ENCODE measurements around the gene PGBD5.
A peak's percentile ranks its signal among the peaks of the same experiment; 100 is the strongest.

PGBD5 gene

GRCh38 chr1:230326971-230327891 is 98.9 kb downstream of the PGBD5 start:
- no peak for DNase-seq

DNA sequence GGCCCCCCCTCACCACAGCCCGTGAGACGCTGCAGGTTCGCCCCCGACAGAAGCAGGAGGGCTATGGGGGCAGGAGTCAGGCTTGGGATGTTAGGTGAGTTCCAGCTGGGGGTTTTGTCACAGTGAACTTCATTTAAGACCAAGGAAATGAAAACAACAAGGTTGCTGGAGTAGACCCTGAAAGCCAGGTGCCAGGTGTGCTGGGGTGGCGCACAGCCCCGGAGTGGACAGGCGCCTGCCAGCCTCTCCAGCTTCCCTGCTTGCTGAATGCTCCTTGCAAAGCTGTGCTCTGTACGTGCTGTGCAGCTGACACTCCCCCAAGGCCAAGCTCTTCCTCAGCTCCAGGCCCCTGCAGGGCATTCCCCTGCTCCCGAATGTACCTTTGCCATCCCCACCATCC is 102.4 kb downstream of the PGBD5 start:
- DNase-seq = no peak

- DNase-seq = no peak
Measured at GRCh38 chr1:230322967-230323547, 103.1 kb downstream of the PGBD5 start.

DNA sequence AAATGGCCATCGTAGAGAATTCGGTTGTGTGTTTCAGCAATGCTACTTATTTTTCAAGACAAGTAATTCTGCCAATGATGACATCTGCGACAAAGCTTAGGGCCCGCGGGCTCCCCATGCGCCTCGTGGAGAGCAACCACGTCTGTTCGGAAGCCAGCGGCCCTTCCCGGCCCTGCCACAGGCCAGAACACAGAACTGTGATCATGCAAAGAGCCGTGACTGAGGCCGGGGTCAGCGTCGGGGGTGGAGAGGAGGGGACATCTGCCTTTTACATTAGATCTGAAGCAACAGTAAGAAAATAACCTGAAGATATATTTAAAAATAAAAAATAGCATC is 103.7 kb downstream of the PGBD5 start:
- DNase-seq = no peak

- no peak for DNase-seq
Measured at GRCh38 chr1:230321741-230322420, 104.3 kb downstream of the PGBD5 start.

DNA sequence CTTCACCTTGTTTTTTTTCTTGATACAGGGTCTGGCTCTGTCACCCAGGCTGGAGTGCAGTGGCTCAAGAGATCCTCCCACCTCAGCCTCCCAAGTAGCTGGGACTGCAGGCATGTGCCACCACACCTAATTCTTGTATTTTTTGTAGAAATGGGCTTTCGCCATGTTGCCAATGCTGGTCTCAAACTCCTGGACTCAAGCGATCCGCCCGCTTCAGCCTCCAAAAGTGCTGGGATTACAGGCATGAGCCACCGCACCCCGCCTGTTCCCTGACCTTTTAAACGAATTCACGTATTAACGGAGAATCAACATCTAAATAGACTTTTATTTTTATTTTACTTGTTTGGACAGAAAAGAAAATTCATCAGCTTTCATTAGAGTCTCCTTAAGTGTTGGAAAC is 104.8 kb downstream of the PGBD5 start:
- no peak for DNase-seq

- DNase-seq = no peak
Measured at GRCh38 chr1:230320804-230321203, 105.3 kb downstream of the PGBD5 start.

DNA sequence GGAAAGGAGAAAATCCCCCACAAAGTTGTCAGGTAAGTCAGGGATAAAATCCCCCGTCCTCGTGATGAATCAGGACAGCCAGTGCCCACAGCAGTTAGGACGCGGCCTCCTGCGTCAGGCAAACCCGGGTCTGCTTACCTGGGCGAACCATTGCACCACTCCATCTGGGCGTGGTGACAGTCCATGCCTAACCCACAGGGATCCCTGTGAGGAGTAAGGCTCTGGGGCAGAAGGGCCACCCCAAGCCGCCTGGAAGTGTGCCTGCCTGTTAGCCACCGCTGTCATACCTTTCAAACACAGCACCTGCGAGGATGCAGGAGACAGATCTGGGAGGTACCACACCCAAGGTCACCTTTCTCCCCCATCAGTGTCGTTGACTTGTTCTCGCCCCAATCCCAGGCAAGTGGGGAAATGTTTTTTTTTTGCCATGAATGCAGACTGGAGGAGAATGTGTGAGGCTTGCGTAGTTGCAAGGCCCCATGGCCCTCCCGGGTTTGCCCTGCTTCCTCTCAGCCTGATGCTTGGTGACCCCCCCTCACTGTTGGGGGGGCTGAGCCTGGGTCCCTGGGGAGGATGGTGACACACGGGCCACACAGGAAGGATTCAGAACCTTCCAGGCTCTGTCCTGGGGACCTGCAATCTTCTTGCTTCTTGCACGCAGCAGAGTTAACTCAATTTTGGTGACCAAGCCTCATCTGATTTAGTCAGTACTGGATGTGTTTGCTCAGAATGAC is 107.0 kb downstream of the PGBD5 start:
- DNase-seq = no peak

GRCh38 chr1:230317823-230318819 is 108.0 kb downstream of the PGBD5 start:
- no peak for DNase-seq

DNA sequence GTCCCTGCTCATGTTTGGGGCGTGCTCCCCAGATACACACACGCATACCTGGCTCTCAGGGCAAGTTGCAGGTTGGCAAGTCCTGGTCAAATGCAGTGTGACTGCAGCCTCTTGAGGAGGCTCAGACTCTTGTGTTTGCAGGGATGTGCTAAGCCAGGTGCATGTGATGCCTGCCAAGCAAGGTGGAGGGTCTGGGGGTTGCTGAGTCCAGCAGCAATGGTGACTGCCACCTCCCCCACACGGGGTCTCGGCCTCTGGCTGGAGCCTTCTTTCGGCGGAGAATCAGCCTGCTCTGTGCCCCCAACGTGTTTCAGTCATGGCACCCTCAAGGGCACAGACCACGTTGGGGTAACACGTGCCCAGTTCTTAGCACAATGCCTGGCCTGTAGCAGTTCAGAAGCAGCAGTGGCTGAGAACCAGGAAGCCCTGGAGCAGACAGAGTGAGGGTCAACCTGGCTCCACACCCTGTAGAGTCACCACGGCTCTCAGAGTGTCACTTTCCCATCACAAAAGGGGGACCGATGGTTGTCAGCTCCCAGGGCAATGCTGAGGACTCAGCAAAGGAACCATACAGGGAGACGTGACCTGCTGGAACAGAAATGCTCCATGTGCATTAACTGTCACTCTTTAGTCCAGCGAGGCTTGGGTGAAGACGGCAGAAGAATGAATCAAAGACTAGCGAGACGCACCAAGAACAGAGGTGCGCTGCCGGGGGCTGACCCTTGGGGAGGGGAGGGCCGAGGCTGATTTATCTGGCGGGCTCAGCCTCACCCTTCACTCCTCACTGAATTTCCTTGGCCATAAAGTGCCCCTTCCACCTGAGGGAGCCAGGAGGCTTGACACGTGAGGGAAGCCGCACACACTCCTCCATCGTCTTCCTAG is 109.0 kb downstream of the PGBD5 start:
- DNase-seq = no peak

- DNase-seq = no peak
Measured at GRCh38 chr1:230315099-230315498, 111.0 kb downstream of the PGBD5 start.

GRCh38 chr1:230314142-230314470 is 112.0 kb downstream of the PGBD5 start:
- DNase-seq = no peak

DNA sequence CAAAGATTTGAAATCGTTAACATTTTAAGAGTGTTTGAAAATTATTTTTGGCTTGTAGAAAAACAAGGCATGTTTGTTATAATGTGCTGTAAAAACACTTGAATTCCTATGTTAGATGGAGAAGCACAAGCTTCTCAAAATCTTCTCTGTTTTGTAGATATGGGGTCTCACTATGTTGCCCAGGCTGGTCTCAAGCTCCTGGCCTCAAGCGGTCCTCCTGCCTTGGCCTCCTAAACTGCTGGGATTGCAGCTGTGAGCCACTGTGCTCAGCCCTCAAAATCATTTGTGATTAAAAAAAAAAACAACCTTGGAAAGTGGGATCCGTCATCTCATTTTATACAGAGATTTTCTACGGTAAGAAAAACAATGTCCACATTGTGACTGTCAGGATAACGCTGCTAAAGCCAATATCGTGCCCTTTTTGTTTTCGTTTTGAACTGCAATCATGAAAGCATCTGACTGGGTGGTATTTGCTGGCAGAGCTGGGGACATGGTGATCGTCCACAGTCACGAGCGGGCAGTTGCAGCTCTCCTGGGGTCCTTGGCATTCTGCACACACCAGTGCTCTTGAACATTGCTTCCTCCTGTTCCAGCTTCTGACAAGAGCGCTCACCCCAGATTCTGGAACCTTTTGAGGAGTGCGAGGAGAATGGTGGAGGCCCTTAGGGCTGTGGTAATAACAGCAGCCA is 112.5 kb downstream of the PGBD5 start:
- peak in 1 of 56 donors; percentile 32 for DNase-seq

DNA sequence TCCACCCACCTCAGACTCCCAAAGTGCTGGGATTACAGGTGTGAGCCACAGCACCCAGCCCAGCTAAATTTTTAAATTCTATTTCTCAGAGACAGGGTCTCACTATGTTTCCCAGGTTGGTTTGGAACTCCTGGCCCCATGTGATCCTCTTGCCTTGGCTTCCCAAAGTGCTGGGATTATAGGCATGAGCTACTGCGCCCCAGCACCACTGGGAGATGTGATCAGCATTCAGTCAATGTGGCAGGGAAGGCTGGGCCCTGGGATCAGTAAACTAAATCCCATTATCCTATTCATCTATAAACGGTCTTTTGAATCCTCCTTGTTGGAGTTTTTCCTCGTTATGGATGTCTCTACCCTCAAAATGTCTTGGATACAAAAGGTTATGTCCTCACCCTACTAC is 113.5 kb downstream of the PGBD5 start:
- DNase-seq = no peak

DNA sequence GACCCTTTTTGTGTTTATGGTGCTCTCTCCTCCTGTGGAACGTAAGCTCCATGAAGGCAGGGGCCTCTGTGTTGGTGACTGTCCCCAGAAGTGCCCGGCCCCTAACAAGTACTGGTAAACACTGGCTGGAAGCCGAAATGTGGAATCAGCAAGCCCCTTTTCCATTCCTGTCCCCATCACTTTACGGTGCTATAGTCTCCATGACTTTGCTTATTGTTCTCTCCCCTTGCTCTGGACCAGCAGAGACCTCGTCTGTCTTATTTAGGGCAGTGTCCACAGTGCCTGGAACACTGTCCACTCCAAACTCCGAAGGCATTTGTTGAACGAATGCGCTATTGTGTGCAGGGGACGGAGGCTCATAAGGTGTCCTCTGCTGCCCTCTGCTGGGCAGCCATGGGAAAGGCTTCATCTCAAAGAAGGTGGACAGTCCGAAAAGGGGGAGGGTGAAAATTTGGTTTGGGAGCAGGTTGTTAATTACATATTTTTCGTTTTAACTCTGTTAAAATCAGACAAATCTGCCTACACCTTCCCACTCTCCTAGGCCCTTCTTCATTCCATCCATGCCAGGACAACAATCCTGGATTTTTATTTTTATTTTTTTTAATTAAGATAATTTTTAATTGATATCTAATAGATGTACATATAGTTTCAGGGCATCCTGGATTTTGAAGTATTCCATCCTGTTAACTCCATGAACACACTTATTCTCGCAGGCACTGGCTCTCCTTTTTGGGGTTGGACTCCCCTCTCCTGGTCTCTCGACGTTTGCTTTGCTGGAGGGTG is 115.6 kb downstream of the PGBD5 start:
- peak in 52 of 56 donors; percentile 3 to 86 (median 56) for DNase-seq

GRCh38 chr1:230309646-230310177 is 116.4 kb downstream of the PGBD5 start:
- no peak for DNase-seq

GRCh38 chr1:230308821-230309220 is 117.3 kb downstream of the PGBD5 start:
- no peak for DNase-seq

DNA sequence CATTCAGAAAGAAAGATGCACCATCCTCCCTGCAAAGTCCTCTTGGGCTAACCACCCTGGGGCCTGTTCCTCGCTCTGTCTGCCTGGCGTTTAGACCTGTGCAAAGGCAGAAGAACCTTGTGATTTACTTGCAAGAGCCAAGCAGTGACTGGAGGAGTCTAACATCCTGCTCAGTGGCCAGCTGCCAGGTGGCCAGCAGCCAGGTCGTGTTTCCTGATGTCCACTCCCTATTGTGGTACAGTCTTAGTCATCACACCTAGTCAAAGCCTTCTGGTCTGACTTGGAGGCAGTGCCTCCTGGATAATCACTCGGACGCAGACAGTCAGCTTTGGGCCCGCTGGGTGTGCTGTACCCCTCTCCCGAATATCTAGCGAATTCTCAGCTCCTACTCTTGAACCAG is 118.1 kb downstream of the PGBD5 start:
- DNase-seq = peak in 1 of 56 donors; percentile 57

Data from amygdala (tissue), 56 donors.